Keratinocyte (primary cell): Measurements from ENCODE around the gene SLC16A7. TPM values are rescaled to one million over a fixed set of nuclear protein-coding genes. Genes with fewer than 3 reads are reported as not detected.

Experiments
- DNase-seq: peaks from one replicate; pipeline ENCODE4 v3.0.0-alpha.2; 2011; ENCODE audit warnings: low read depth, missing footprints, low spot score
- FAIRE-seq: peaks from 2 replicates; lab custom pipeline; 2011; peaks lifted over from hg19 to GRCh38; lab: Jason Lieb, UNC
- H2AFZ ChIP-seq: 2 replicates; pipeline ENCODE4 v1.6.0; 2012; ENCODE audit warnings: low read length, control low read depth, inconsistent platforms; ENCODE audit not compliant: control insufficient read depth
- H3K27ac ChIP-seq: 2 replicates; pipeline ENCODE4 v1.5.1; 2011; ENCODE audit warnings: low read length; ENCODE audit not compliant: control insufficient read depth, insufficient read depth
- H3K27me3 ChIP-seq: 3 replicates; pipeline ENCODE4 v1.6.0; 2011; ENCODE audit warnings: low read length; ENCODE audit not compliant: control insufficient read depth, insufficient read depth; ENCODE audit errors: extremely low read depth
- H3K36me3 ChIP-seq, 2 experiments: 2 replicates in 1 of 2; 3 replicates in 1 of 2; pipeline ENCODE4 v1.5.1; 2011; ENCODE audit warnings: low read length in 2 of 2, mild to moderate bottlenecking in 1 of 2; ENCODE audit not compliant: control insufficient read depth in 2 of 2, insufficient read depth in 2 of 2; ENCODE audit errors: extremely low read depth in 1 of 2
- H3K4me1 ChIP-seq: 3 replicates; pipeline ENCODE4 v1.5.1; 2011; ENCODE audit warnings: low read length; ENCODE audit not compliant: control insufficient read depth, insufficient read depth; ENCODE audit errors: extremely low read depth
- H3K4me2 ChIP-seq: 3 replicates; pipeline ENCODE4 v1.6.0; 2011; ENCODE audit warnings: low read depth, low read length; ENCODE audit not compliant: control insufficient read depth, insufficient read depth; ENCODE audit errors: extremely low read depth
- H3K4me3 ChIP-seq, 3 experiments: fragments of 200-600 bp in 1 of 3; sonication (generic) in 1 of 3; 2 replicates in 2 of 3; 3 replicates in 1 of 3; pipeline ENCODE4 v1.5.1; 2011 to 2016; ENCODE audit warnings: low read length in 3 of 3, mild to moderate bottlenecking in 3 of 3, control low read depth in 2 of 3, inconsistent platforms in 1 of 3, low read depth in 1 of 3, mixed read lengths in 1 of 3, mixed run types in 1 of 3, moderate library complexity in 1 of 3; ENCODE audit not compliant: control insufficient read depth in 2 of 3, insufficient read depth in 2 of 3; ENCODE audit errors: extremely low read depth in 1 of 3
- H3K79me2 ChIP-seq: 2 replicates; pipeline ENCODE4 v1.6.0; 2012; ENCODE audit warnings: low read length; ENCODE audit not compliant: control insufficient read depth, insufficient read depth
- H3K9ac ChIP-seq: 3 replicates; pipeline ENCODE4 v1.6.0; 2011; ENCODE audit warnings: low read length; ENCODE audit not compliant: control insufficient read depth, insufficient read depth; ENCODE audit errors: extremely low read depth
- H3K9me1 ChIP-seq: 3 replicates; pipeline ENCODE4 v1.6.0; 2011; ENCODE audit warnings: low read length; ENCODE audit not compliant: control insufficient read depth, insufficient read depth; ENCODE audit errors: extremely low read depth
- H3K9me3 ChIP-seq: 2 replicates; pipeline ENCODE4 v1.5.1; 2012; ENCODE audit warnings: low read depth, low read length; ENCODE audit not compliant: control insufficient read depth
- H4K20me1 ChIP-seq: 3 replicates; pipeline ENCODE4 v1.6.0; 2011; ENCODE audit warnings: low read length; ENCODE audit not compliant: control insufficient read depth, insufficient read depth; ENCODE audit errors: extremely low read depth
- CTCF ChIP-seq, 3 experiments: IDR thresholded peaks in 1 of 3; conservative IDR thresholded peaks in 1 of 3; optimal IDR thresholded peaks in 1 of 3; 2 replicates in 2 of 3; 3 replicates in 1 of 3; pipeline versions ENCODE3 to v1.5.1; 2011; ENCODE audit warnings: low read length in 3 of 3, mild to moderate bottlenecking in 3 of 3, moderate library complexity in 2 of 3, control low read depth in 1 of 3, inconsistent platforms in 1 of 3; ENCODE audit not compliant: insufficient read depth in 2 of 3; ENCODE audit errors: extremely low read depth in 1 of 3
- EZH2 ChIP-seq: IDR thresholded peaks from one replicate; pipeline ENCODE4 v1.6.1; 2012; ENCODE audit warnings: inconsistent platforms, mild to moderate bottlenecking, low read length, moderate library complexity
- dilution Hi-C: fragments of 300-500 bp; cut with MboI; formaldehyde crosslinking; loops from one replicate; pipeline ENCODE4 v1.7.0; 2020; ENCODE audit warnings: low sequenced_read_pairs; ENCODE audit not compliant: extremely low pct_ligation_motif_present
- polyA plus RNA-seq, 5 experiments: library from polyadenylated mRNA; depleted of rRNA in 3 of 5; stranded (reverse) in 3 of 5; stranded (forward) in 1 of 5; unstranded in 1 of 5; fragments of >200 nt; gene quantifications; 1 replicate in 1 of 5; 2 replicates in 3 of 5; 3 replicates in 1 of 5; pipeline versions ENCODE4 v1.2.1 to v1.2.3, GENCODE V29; 2011 to 2012; ENCODE audit warnings: missing spikeins in 2 of 5, low read depth in 1 of 5, low replicate concordance in 1 of 5

Gene SLC16A7
- polyA plus RNA-seq, 1 donor (not counting 4 experiments of a cell fraction or from before 2014, with no cell fraction given), result 0.87 TPM

DNA sequence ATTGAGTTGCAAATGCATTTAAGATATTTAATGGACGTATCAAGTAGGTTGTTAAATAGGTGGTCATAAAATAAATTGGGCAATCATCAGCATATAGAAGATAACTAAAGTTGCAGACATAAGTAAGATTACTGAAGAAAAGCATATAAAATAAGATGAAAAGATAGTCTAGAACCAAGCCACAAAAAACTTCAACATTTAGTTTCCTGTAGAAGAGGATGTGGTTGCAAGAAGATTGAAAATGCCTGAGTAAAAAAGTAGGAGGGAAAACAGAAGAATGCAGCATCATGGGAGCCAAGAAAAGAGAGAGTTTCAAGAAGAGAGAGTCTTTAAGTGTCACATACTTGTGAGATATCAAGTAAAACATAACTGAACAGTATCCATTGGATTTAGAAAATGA lies 17.6 kb upstream of the SLC16A7 start:
- no peak for FAIRE-seq
- H3K4me3 ChIP-seq, result no peak overlapping the region

GRCh38 chr12:59579631-59580030 lies 16.2 kb upstream of the SLC16A7 start:
- no peak for FAIRE-seq
- no peaks in the 10 kb centered on the region for H4K20me1 ChIP-seq
- no peaks in the 10 kb centered on the region for H3K27me3 ChIP-seq
- no peak overlapping the region for H3K9ac ChIP-seq
- H3K79me2 ChIP-seq, result no peaks in the 10 kb centered on the region
- no peaks in the 10 kb centered on the region for H3K4me1 ChIP-seq
- DNase-seq, result no peak
- no peak for TF ChIP-seq CTCF (optimal IDR thresholded peaks at IDR 0.05 in 1 of 3, IDR thresholded peaks at IDR 0.05 in 1 of 3, conservative IDR thresholded peaks at IDR 0.05 in 1 of 3; ENCODE audit: extremely low read depth in 1 of 3, insufficient read depth in 2 of 3, low read length in 3 of 3)
- H3K4me2 ChIP-seq, result no peak overlapping the region
- H3K4me3 ChIP-seq, result no peak overlapping the region
- no peak overlapping the region for H2AFZ ChIP-seq
- no peak overlapping the region for H3K27ac ChIP-seq
- H3K9me1 ChIP-seq, result no peaks in the 10 kb centered on the region
- H3K36me3 ChIP-seq, result no peaks in the 10 kb centered on the region
- no peaks in the 10 kb centered on the region for H3K9me3 ChIP-seq
- dilution Hi-C loops, result no loop called here

More for the DNA sequence above, 17.6 kb upstream of the SLC16A7 start:
- H3K9ac ChIP-seq, result no peak overlapping the region
- H3K4me1 ChIP-seq, result no peaks in the 10 kb centered on the region
- no peaks in the 10 kb centered on the region for H3K36me3 ChIP-seq
- H3K79me2 ChIP-seq, result no peaks in the 10 kb centered on the region
- no peak for TF ChIP-seq CTCF (optimal IDR thresholded peaks at IDR 0.05 in 1 of 3, IDR thresholded peaks at IDR 0.05 in 1 of 3, conservative IDR thresholded peaks at IDR 0.05 in 1 of 3; ENCODE audit: extremely low read depth in 1 of 3, insufficient read depth in 2 of 3, low read length in 3 of 3)
- TF ChIP-seq EZH2, result no peak
- H3K27ac ChIP-seq, result no peak overlapping the region
- no peaks in the 10 kb centered on the region for H3K27me3 ChIP-seq
- no peak overlapping the region for H2AFZ ChIP-seq
- H3K9me1 ChIP-seq, result no peaks in the 10 kb centered on the region
- dilution Hi-C loops, result no loop called here
- no peaks in the 10 kb centered on the region for H4K20me1 ChIP-seq
- no peaks in the 10 kb centered on the region for H3K9me3 ChIP-seq
- DNase-seq, result no peak
- H3K4me2 ChIP-seq, result no peak overlapping the region
